Stimulated activated CD4-positive, alpha-beta T cell treated with anti-CD3 and anti-CD28 coated beads, TNF-alpha, amount 100 ng/mL, for 1 hour (primary cell): Measurements from ENCODE around the gene TGM1.

Experiments
- DNase-seq, 3 donors: peaks; one replicate each; pipeline ENCODE4 v3.0.0-alpha.2; 2020; ENCODE audit warnings: low read depth in 3 of 3, low spot score in 1 of 3

The TGM1 gene

GRCh38 chr14:24262821-24263733 lies at the start of gene TGM1:
Gene TGM1 (minus strand): TSS chr14:24263177. CDS start chr14:24262352, 825 bp downstream.
- DNase-seq = no peak

GRCh38 chr14:24311837-24312615 lies 49.0 kb upstream of the TGM1 start:
- no peak for DNase-seq

GRCh38 chr14:24310646-24311604 lies 47.9 kb upstream of the TGM1 start, which contains the start of gene LTB4R:
Gene LTB4R (plus strand): TSS chr14:24311502. CDS start chr14:24315652, 4,150 bp downstream.
- DNase-seq = peak in 2 of 3 donors; percentile 24 to 40

GRCh38 chr14:24310265-24310645 lies 47.3 kb upstream of the TGM1 start:
- DNase-seq = no peak

- DNase-seq = no peak
These were observed 46.7 kb upstream of the TGM1 start, which contains the start of gene LTB4R2 for GRCh38 chr14:24309538-24310264. Gene LTB4R2 (plus strand): TSS chr14:24310140. CDS start chr14:24310665, 525 bp downstream.

GRCh38 chr14:24308342-24309124 lies 45.6 kb upstream of the TGM1 start:
- DNase-seq = no peak

- peak in 1 of 3 donors; percentile 35 for DNase-seq
These were observed 44.8 kb upstream of the TGM1 start, which contains the start of gene CIDEB for GRCh38 chr14:24307575-24308341. Gene CIDEB (minus strand): TSS chr14:24307977. CDS start chr14:24307858, 119 bp downstream.

GRCh38 chr14:24307156-24307574 lies 44.2 kb upstream of the TGM1 start:
- DNase-seq = no peak

- DNase-seq = no peak
These were observed 41.0 kb upstream of the TGM1 start for GRCh38 chr14:24304019-24304387.

- DNase-seq = no peak
These were observed 37.5 kb upstream of the TGM1 start for GRCh38 chr14:24300326-24300980.

GRCh38 chr14:24299255-24300191 lies 36.5 kb upstream of the TGM1 start, which contains the start of the genes DHRS1 and NOP9:
Gene DHRS1 (minus strand): TSS chr14:24299780. CDS start chr14:24299106, 674 bp downstream.
Gene NOP9 (plus strand): TSS chr14:24299850. CDS start chr14:24299955, 105 bp downstream.
- peak; percentile 70 to 96 (median 84) for DNase-seq

GRCh38 chr14:24298892-24299254 lies 35.9 kb upstream of the TGM1 start:
- DNase-seq = no peak

GRCh38 chr14:24297190-24297964 lies 34.4 kb upstream of the TGM1 start:
- DNase-seq = no peak

- DNase-seq = peak in 2 of 3 donors; percentile 45 to 49
These were observed 33.6 kb upstream of the TGM1 start for GRCh38 chr14:24296341-24297157.

GRCh38 chr14:24293525-24293924 lies 30.5 kb upstream of the TGM1 start:
- no peak for DNase-seq
